HepG2 (cell line): ENCODE data around the gene EIF4G2. TPM values are rescaled to one million over a fixed set of nuclear protein-coding genes. Genes with fewer than 3 reads are reported as not detected.
A peak's percentile ranks its signal among the peaks of the same experiment; 100 is the strongest.

Source experiments
- ATAC-seq: fragments of 200-7000 bp; cut with Tn5 transposase; 3 replicates; pipeline ENCODE4 v1.9.1; 2020; ENCODE audit warnings: mild to moderate bottlenecking, moderate library complexity
- BruUV-seq: library from RNA; stranded (reverse); fragments of 400-500 nt; replicated peaks from 2 replicates; lab custom pipeline; 2021; lab: Mats Ljungman, UMichigan
- CTCF ChIA-PET: fragments of 300-600 bp; formaldehyde crosslinking; extraction: SDS; loops from one replicate; lab custom pipeline; 2021; ENCODE audit warnings: low total read pairs, inconsistent platforms, low intra/inter-chr PET ratio; lab: Yijun Ruan, JAX
- POLR2A ChIA-PET: fragments of 350-600 bp; sonication (Branson Sonifier 250); formaldehyde crosslinking; loops from one replicate; lab custom pipeline; 2020; ENCODE audit warnings: antibody characterized with exemption, inconsistent platforms; lab: Yijun Ruan, JAX
- DNase-seq: peaks from one replicate; pipeline ENCODE4 v3.0.0-alpha.2; 2015; ENCODE audit warnings: low spot score
- FAIRE-seq: peaks from 3 replicates; lab custom pipeline; 2011; peaks lifted over from hg19 to GRCh38; lab: Jason Lieb, UNC
- H2AFZ ChIP-seq: one replicate; pipeline ENCODE4 v1.6.1; 2011; ENCODE audit warnings: low read length, inconsistent platforms
- H3K27ac ChIP-seq: fragments of 300-600 bp; 3 replicates; pipeline ENCODE4 v1.8.0; 2011; ENCODE audit warnings: mixed run types, mild to moderate bottlenecking, mixed read lengths, low read length, inconsistent platforms; ENCODE audit not compliant: insufficient read depth; ENCODE audit errors: extremely low read length
- H3K27me3 ChIP-seq, 2 experiments: fragments of 200-600 bp in 1 of 2; 2 replicates in 1 of 2; 3 replicates in 1 of 2; pipeline versions ENCODE4 v1.6.0 to v1.8.0; 2011; ENCODE audit warnings: low read length in 2 of 2, mild to moderate bottlenecking in 2 of 2, moderate library complexity in 2 of 2, inconsistent platforms in 1 of 2; ENCODE audit not compliant: insufficient read depth in 2 of 2, control insufficient read depth in 1 of 2
- H3K36me3 ChIP-seq, 2 experiments: fragments of 200-600 bp in 1 of 2; replicated peaks in 1 of 2; 2 replicates in 1 of 2; 3 replicates in 1 of 2; pipeline versions ENCODE4 v1.5.1 to v1.8.0; 2011; ENCODE audit warnings: low read length in 2 of 2, inconsistent platforms in 1 of 2; ENCODE audit not compliant: insufficient read depth in 2 of 2, control insufficient read depth in 1 of 2
- H3K4me1 ChIP-seq: 2 replicates; pipeline ENCODE4 v1.5.1; 2012; ENCODE audit warnings: low read length, inconsistent platforms; ENCODE audit not compliant: insufficient read depth
- H3K4me2 ChIP-seq: 2 replicates; pipeline ENCODE4 v1.6.0; 2011; ENCODE audit warnings: low read depth, low read length, inconsistent platforms
- H3K4me3 ChIP-seq, 3 experiments: fragments of 200-600 bp in 1 of 3; sonication (generic), shearing (Covaris generic) in 1 of 3; replicated peaks in 1 of 3; 2 replicates each; pipeline ENCODE4 v1.5.1; 2011 to 2016; ENCODE audit warnings: low read length in 3 of 3, inconsistent platforms in 2 of 3, low read depth in 2 of 3, mild to moderate bottlenecking in 2 of 3, control low read depth in 1 of 3, mixed read lengths in 1 of 3; ENCODE audit not compliant: insufficient read depth in 1 of 3
- H3K79me2 ChIP-seq: one replicate; pipeline ENCODE4 v1.6.1; 2011; ENCODE audit warnings: low read length, inconsistent platforms; ENCODE audit not compliant: insufficient read depth
- H3K9ac ChIP-seq: 2 replicates; pipeline ENCODE4 v1.6.0; 2011; ENCODE audit warnings: mild to moderate bottlenecking, low read depth, low read length, inconsistent platforms; ENCODE audit not compliant: insufficient read depth
- H3K9me3 ChIP-seq: 2 replicates; pipeline ENCODE4 v1.5.1; 2012; ENCODE audit warnings: mild to moderate bottlenecking, low read length
- H4K20me1 ChIP-seq: 2 replicates; pipeline ENCODE4 v1.6.0; 2011; ENCODE audit warnings: inconsistent platforms, mild to moderate bottlenecking, low read length, moderate library complexity; ENCODE audit not compliant: insufficient read depth
- ZNF124 ChIP-seq: sonication (generic); formaldehyde crosslinking; IDR thresholded peaks from 2 replicates; pipeline ENCODE4 v1.4.0; 2020; ENCODE audit warnings: missing genetic modification reagents
- ZNF510 ChIP-seq: sonication (generic); formaldehyde crosslinking; IDR thresholded peaks from 2 replicates; pipeline ENCODE4 v1.4.0; 2020; ENCODE audit warnings: low read depth, mild to moderate bottlenecking, missing genetic modification reagents
- WGBS: methylation state at CpG from one replicate; pipeline ENCODE4 v1.1.6; 2017; ENCODE audit warnings: low lambda C conversion rate; 5-methylcytosine and 5-hydroxymethylcytosine counted together
- in situ Hi-C: cut with HindIII; loops from 2 replicates; pipeline ENCODE4 v1.10.0; 2017; ENCODE audit warnings: low pct_unique_long_range_greater_than_20kb; ENCODE audit not compliant: extremely low pct_ligation_motif_present
- intact Hi-C: fragments of 100-400 bp; cut with micrococcal nuclease; formaldehyde crosslinking; loops from one replicate; pipeline ENCODE4 v1.10.0; 2022; ENCODE audit not compliant: unreplicated experiment
- polyA plus RNA-seq, 8 experiments: library from polyadenylated mRNA; depleted of rRNA in 3 of 8; stranded (reverse) in 7 of 8; unstranded in 1 of 8; fragments of >200 nt; fragmentation: Illumina TruSeq in 4 of 8; extraction: Trizol in 4 of 8; gene quantifications; 2 replicates each; pipeline versions ENCODE4 v1.2.1 to v1.2.3, GENCODE V29; 2011 to 2016; ENCODE audit warnings: low read depth in 4 of 8, missing spikeins in 1 of 8, mixed read lengths in 1 of 8; ENCODE audit not compliant: insufficient read depth in 1 of 8
- total RNA-seq, 5 experiments: library from RNA; depleted of rRNA; stranded (reverse); fragments of >200 nt; fragmentation: Illumina TruSeq; extraction: Trizol; gene quantifications; 2 replicates each; pipeline ENCODE4 v1.2.3, GENCODE V29; 2016; ENCODE audit warnings: low read depth in 1 of 5
- TF ChIP-seq, protein P1 (sequence below): sonication (generic); formaldehyde crosslinking; conservative IDR thresholded peaks from 2 replicates; pipeline ENCODE4 v1.4.0; 2020; ENCODE audit warnings: missing genetic modification reagents
- TF ChIP-seq, protein P2 (sequence below): sonication (generic); formaldehyde crosslinking; IDR thresholded peaks from 2 replicates; pipeline ENCODE4 v1.9.0; 2021; ENCODE audit warnings: mild to moderate bottlenecking, missing genetic modification reagents

EIF4G2 gene
- total and polyA plus RNA-seq, 2 of the 13 experiments (the other 11 are each of a cell fraction or from before 2014, with no cell fraction given): 362 to 546 TPM

DNA sequence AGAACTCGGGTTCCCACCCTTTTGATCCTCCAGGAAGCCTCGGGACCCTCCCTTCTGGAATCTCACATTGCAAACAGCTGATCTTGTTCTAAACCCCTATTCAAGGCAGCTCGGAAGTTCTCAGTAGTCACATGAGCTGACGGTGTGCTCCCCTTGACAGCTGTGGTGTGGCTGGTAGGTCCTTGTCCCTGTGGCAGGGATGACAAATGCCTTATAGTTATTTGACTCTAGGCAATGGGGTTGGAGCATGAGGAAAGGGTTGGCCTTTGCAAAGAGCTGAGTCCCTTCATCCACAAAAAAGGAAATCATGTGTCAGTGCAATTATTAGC is 23.6 kb downstream of the EIF4G2 start:
- H3K4me2 ChIP-seq: no peak overlapping the region
- ATAC-seq (peak; percentile 54), DNase-seq (no peak), FAIRE-seq (no peak)
- in situ Hi-C loops (no loop called here), intact Hi-C loops (no loop called here)
- ChIA-PET CTCF (no interaction called here), POLR2A (interaction anchor here (0.9 to 1.9 kb wide), 2 partner anchors 8 to 73 kb away, joined by 3 to 4 read pairs; partner anchors contain the start of gene ZBED5)
- TF ChIP-seq, protein P1, sequence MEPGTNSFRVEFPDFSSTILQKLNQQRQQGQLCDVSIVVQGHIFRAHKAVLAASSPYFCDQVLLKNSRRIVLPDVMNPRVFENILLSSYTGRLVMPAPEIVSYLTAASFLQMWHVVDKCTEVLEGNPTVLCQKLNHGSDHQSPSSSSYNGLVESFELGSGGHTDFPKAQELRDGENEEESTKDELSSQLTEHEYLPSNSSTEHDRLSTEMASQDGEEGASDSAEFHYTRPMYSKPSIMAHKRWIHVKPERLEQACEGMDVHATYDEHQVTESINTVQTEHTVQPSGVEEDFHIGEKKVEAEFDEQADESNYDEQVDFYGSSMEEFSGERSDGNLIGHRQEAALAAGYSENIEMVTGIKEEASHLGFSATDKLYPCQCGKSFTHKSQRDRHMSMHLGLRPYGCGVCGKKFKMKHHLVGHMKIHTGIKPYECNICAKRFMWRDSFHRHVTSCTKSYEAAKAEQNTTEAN (CRISPR knock-in tag): no peak
- no peak for TF ChIP-seq ZNF124 (CRISPR knock-in tag)
- no peak for TF ChIP-seq ZNF510 (CRISPR knock-in tag)
- TF ChIP-seq, protein P2, sequence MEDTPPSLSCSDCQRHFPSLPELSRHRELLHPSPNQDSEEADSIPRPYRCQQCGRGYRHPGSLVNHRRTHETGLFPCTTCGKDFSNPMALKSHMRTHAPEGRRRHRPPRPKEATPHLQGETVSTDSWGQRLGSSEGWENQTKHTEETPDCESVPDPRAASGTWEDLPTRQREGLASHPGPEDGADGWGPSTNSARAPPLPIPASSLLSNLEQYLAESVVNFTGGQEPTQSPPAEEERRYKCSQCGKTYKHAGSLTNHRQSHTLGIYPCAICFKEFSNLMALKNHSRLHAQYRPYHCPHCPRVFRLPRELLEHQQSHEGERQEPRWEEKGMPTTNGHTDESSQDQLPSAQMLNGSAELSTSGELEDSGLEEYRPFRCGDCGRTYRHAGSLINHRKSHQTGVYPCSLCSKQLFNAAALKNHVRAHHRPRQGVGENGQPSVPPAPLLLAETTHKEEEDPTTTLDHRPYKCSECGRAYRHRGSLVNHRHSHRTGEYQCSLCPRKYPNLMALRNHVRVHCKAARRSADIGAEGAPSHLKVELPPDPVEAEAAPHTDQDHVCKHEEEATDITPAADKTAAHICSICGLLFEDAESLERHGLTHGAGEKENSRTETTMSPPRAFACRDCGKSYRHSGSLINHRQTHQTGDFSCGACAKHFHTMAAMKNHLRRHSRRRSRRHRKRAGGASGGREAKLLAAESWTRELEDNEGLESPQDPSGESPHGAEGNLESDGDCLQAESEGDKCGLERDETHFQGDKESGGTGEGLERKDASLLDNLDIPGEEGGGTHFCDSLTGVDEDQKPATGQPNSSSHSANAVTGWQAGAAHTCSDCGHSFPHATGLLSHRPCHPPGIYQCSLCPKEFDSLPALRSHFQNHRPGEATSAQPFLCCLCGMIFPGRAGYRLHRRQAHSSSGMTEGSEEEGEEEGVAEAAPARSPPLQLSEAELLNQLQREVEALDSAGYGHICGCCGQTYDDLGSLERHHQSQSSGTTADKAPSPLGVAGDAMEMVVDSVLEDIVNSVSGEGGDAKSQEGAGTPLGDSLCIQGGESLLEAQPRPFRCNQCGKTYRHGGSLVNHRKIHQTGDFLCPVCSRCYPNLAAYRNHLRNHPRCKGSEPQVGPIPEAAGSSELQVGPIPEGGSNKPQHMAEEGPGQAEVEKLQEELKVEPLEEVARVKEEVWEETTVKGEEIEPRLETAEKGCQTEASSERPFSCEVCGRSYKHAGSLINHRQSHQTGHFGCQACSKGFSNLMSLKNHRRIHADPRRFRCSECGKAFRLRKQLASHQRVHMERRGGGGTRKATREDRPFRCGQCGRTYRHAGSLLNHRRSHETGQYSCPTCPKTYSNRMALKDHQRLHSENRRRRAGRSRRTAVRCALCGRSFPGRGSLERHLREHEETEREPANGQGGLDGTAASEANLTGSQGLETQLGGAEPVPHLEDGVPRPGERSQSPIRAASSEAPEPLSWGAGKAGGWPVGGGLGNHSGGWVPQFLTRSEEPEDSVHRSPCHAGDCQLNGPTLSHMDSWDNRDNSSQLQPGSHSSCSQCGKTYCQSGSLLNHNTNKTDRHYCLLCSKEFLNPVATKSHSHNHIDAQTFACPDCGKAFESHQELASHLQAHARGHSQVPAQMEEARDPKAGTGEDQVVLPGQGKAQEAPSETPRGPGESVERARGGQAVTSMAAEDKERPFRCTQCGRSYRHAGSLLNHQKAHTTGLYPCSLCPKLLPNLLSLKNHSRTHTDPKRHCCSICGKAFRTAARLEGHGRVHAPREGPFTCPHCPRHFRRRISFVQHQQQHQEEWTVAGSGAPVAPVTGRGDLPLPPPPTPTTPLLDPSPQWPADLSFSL (CRISPR knock-in tag): no peak
- H3K4me1 ChIP-seq: no peaks in the 10 kb centered on the region
- no peak overlapping the region for H3K9ac ChIP-seq
- H3K79me2 ChIP-seq: no peaks in the 10 kb centered on the region
- no TSS peak for BruUV-seq
- H3K27me3 ChIP-seq: peaks cover 2 to 10% of the 10 kb centered on the region in 2 experiments; a peak in 2 of 5 replicates
- H3K36me3 ChIP-seq: no peaks in the 10 kb centered on the region
- no peaks in the 10 kb centered on the region for H4K20me1 ChIP-seq
- no peak overlapping the region for H3K4me3 ChIP-seq
- H3K9me3 ChIP-seq: no peaks in the 10 kb centered on the region
- H3K27ac ChIP-seq: no peak overlapping the region
- 14% methylated on average over 4 of the region's 4 CpGs for WGBS
- no peak overlapping the region for H2AFZ ChIP-seq
